PC-3 (cell line): ENCODE measurements around the gene VN1R5. TPM values are rescaled to one million over a fixed set of nuclear protein-coding genes. Genes with fewer than 3 reads are reported as not detected.
"Not testable (repeated sequence)": the region's sequence is repeated elsewhere in the genome, so short reads cannot be mapped to it uniquely, and the experiment has no call there.

Source experiments
- ATAC-seq: fragments of 200-7000 bp; cut with Tn5 transposase; 2 replicates; pipeline ENCODE4 v1.9.1; 2020; ENCODE audit warnings: mild to moderate bottlenecking, moderate library complexity
- Bru-seq: library from RNA; stranded (reverse); fragments of 400-500 nt; gene quantifications from one replicate; lab custom pipeline; 2021; lab: Mats Ljungman, UMichigan
- BruChase-seq, 2 experiments: library from RNA; stranded (reverse); fragments of 400-500 nt; gene quantifications; one replicate each; lab custom pipeline; 2021; lab: Mats Ljungman, UMichigan
- BruUV-seq: library from RNA; stranded (reverse); fragments of 400-500 nt; replicated peaks from 2 replicates; lab custom pipeline; 2021; lab: Mats Ljungman, UMichigan
- CTCF ChIA-PET: fragments of 300-600 bp; sonication (Branson Sonifier 250); formaldehyde crosslinking; loops from one replicate; lab custom pipeline; 2022; ENCODE audit warnings: antibody characterized with exemption; lab: Charles Lee
- POLR2A ChIA-PET: fragments of 300-600 bp; sonication (Branson Sonifier 250); formaldehyde crosslinking; loops from one replicate; lab custom pipeline; 2022; ENCODE audit warnings: antibody characterized with exemption; ENCODE audit not compliant: unreplicated experiment; lab: Charles Lee
- DNase-seq: peaks from one replicate; pipeline ENCODE4 v3.0.0-alpha.2; 2015
- H2AFZ ChIP-seq: fragments of 300-600 bp; sonication (generic); 2 replicates; pipeline ENCODE4 v1.6.0; 2016; ENCODE audit warnings: antibody characterized with exemption, low read length
- H3F3A ChIP-seq: fragments of 300-600 bp; sonication (generic); one replicate; pipeline ENCODE4 v1.6.0; 2017; ENCODE audit warnings: antibody characterized with exemption, low read length, control low read depth, mild to moderate bottlenecking; ENCODE audit not compliant: unreplicated experiment
- H3K27ac ChIP-seq: fragments of 300-600 bp; sonication (generic); 2 replicates; pipeline ENCODE4 v1.5.1; 2016; ENCODE audit warnings: mild to moderate bottlenecking, low read length
- H3K27me3 ChIP-seq: fragments of 300-600 bp; sonication (generic); 2 replicates; pipeline ENCODE4 v1.6.1; 2016; ENCODE audit warnings: low read length, mixed read lengths
- H3K36me3 ChIP-seq: fragments of 300-600 bp; sonication (generic); 2 replicates; pipeline ENCODE4 v1.6.1; 2016; ENCODE audit warnings: low read depth, mixed run types, low read length, mixed read lengths
- H3K4me1 ChIP-seq: fragments of 300-600 bp; sonication (generic); 2 replicates; pipeline ENCODE4 v1.5.1; 2016; ENCODE audit warnings: low read length; ENCODE audit not compliant: insufficient read depth
- H3K4me2 ChIP-seq: fragments of 300-600 bp; sonication (generic); 2 replicates; pipeline ENCODE4 v1.6.0; 2016; ENCODE audit warnings: low read length
- H3K4me3 ChIP-seq: fragments of 300-600 bp; sonication (generic); 2 replicates; pipeline ENCODE4 v1.5.1; 2016; ENCODE audit warnings: mild to moderate bottlenecking, low read length, mixed read lengths
- H3K79me2 ChIP-seq: fragments of 300-600 bp; sonication (generic); 2 replicates; pipeline ENCODE4 v1.6.1; 2017; ENCODE audit warnings: low read length, mixed read lengths
- H3K9ac ChIP-seq: fragments of 300-600 bp; sonication (generic); 2 replicates; pipeline ENCODE4 v1.6.0; 2016; ENCODE audit warnings: mild to moderate bottlenecking, low read length
- H3K9me2 ChIP-seq: fragments of 300-600 bp; sonication (generic); replicated peaks from 2 replicates; pipeline ENCODE4 v1.6.1; 2016; ENCODE audit warnings: mixed run types, low read length, mixed read lengths
- H3K9me3 ChIP-seq: fragments of 300-600 bp; sonication (generic); 2 replicates; pipeline ENCODE4 v1.6.1; 2016; ENCODE audit warnings: low read length, mixed read lengths
- H4K20me1 ChIP-seq: fragments of 300-600 bp; sonication (generic); 2 replicates; pipeline ENCODE4 v1.6.1; 2016; ENCODE audit warnings: low read length, mixed read lengths
- EZH2 ChIP-seq: fragments of 300-600 bp; sonication (generic); IDR thresholded peaks from one replicate; pipeline ENCODE4 v1.6.1; 2017; ENCODE audit warnings: antibody characterized with exemption, mild to moderate bottlenecking, low read length; ENCODE audit not compliant: unreplicated experiment
- EZH2phosphoT487 ChIP-seq: fragments of 300-600 bp; sonication (generic); IDR thresholded peaks from 2 replicates; pipeline ENCODE4 v1.6.1; 2018; ENCODE audit warnings: mild to moderate bottlenecking, antibody characterized with exemption, low read length, borderline replicate concordance
- intact Hi-C: fragments of 100-400 bp; cut with micrococcal nuclease; formaldehyde crosslinking; loops from 2 replicates; pipeline ENCODE4 v1.9.0; 2023
- long read RNA-seq: library from polyadenylated mRNA; unstranded; transcript quantifications from one replicate; pipeline ENCODE4 v2.0.0, GENCODE V29; 2021; ENCODE audit not compliant: unreplicated experiment
- total RNA-seq: library from RNA; depleted of rRNA; stranded (reverse); fragments of >200 nt; gene quantifications from 2 replicates; pipeline ENCODE4 v1.2.3, GENCODE V29; 2014; rRNA removed
- TF ChIP-seq, protein P1 (sequence below): fragments of 300-600 bp; sonication (generic); conservative IDR thresholded peaks from 2 replicates; pipeline ENCODE4 v1.5.1; 2017; ENCODE audit warnings: antibody characterized with exemption, low read depth, mild to moderate bottlenecking, low read length

VN1R5 gene
- total RNA-seq (not detected in 2 replicates), Bru-seq, nascent RNA (not detected), BruChase-seq, experiment 1, labeled RNA remaining after a 6-hour chase (not detected), BruChase-seq, experiment 2, labeled RNA remaining after a 2-hour chase (not detected)
- long read RNA-seq = 0 reads

GRCh38 chr1:247255772-247256171 is at the start of gene VN1R5:
VN1R5 (plus strand) TSS chr1:247256072.
- intact Hi-C loops = loop anchor here (5.0 kb wide), 1 partner anchor 43 kb away; no protein-coding TSS in a partner anchor

GRCh38 chr1:247209396-247209795 is 46.5 kb upstream of the VN1R5 start:
- DNase-seq (peak; percentile 43), ATAC-seq (no peak)
- Histone ChIP-seq H3K4me3 (peak overlapping the region; percentile 79), H3K9ac (peak overlapping the region; percentile 84), H2AFZ (no peak overlapping the region), H3K79me2 (peaks cover 63% of the 10 kb centered on the region), H3K9me2 (no peaks in the 10 kb centered on the region), H3K9me3 (no peaks in the 10 kb centered on the region), H3K4me2 (peak overlapping the region; percentile 88), H3K27me3 (no peaks in the 10 kb centered on the region), H3F3A (no peaks in the 10 kb centered on the region), H3K36me3 (peaks cover 27% of the 10 kb centered on the region), H4K20me1 (peaks cover 25% of the 10 kb centered on the region), H3K4me1 (peaks cover 19% of the 10 kb centered on the region), H3K27ac (no peak overlapping the region)
- ChIA-PET CTCF (no interaction called here), POLR2A (no interaction called here)
- TF ChIP-seq, protein P1, sequence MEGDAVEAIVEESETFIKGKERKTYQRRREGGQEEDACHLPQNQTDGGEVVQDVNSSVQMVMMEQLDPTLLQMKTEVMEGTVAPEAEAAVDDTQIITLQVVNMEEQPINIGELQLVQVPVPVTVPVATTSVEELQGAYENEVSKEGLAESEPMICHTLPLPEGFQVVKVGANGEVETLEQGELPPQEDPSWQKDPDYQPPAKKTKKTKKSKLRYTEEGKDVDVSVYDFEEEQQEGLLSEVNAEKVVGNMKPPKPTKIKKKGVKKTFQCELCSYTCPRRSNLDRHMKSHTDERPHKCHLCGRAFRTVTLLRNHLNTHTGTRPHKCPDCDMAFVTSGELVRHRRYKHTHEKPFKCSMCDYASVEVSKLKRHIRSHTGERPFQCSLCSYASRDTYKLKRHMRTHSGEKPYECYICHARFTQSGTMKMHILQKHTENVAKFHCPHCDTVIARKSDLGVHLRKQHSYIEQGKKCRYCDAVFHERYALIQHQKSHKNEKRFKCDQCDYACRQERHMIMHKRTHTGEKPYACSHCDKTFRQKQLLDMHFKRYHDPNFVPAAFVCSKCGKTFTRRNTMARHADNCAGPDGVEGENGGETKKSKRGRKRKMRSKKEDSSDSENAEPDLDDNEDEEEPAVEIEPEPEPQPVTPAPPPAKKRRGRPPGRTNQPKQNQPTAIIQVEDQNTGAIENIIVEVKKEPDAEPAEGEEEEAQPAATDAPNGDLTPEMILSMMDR = no peak
- no peak for TF ChIP-seq EZH2phosphoT487
- no TSS peak for BruUV-seq
- intact Hi-C loops = loop anchor here (1.0 kb wide), 1 partner anchor 122 kb away; the partner anchor contains the start of gene ZNF496

More at GRCh38 chr1:247255772-247256171, at the start of gene VN1R5:
- DNase-seq, H3K36me3 ChIP-seq, H3K9me2 ChIP-seq, POLR2A ChIA-PET, H3K27ac ChIP-seq, H2AFZ ChIP-seq, H3K4me1 ChIP-seq, H3K4me3 ChIP-seq, CTCF ChIA-PET, H3F3A ChIP-seq, H3K79me2 ChIP-seq, H3K9me3 ChIP-seq, H3K9ac ChIP-seq, H3K27me3 ChIP-seq, H4K20me1 ChIP-seq, H3K4me2 ChIP-seq, BruUV-seq, ATAC-seq: not testable (repeated sequence)

- Histone ChIP-seq H2AFZ (peak overlapping the region; percentile 81), H3K4me3 (peak overlapping the region; percentile 79), H3F3A (no peaks in the 10 kb centered on the region), H3K36me3 (peaks cover 25% of the 10 kb centered on the region), H3K9me2 (no peaks in the 10 kb centered on the region), H3K79me2 (peaks cover 56% of the 10 kb centered on the region), H4K20me1 (peaks cover 25% of the 10 kb centered on the region), H3K9me3 (no peaks in the 10 kb centered on the region), H3K27me3 (no peaks in the 10 kb centered on the region), H3K4me2 (peak overlapping the region; percentile 88), H3K27ac (peak overlapping the region; percentile 40; the same call in 1 of the 2 replicates), H3K4me1 (peaks cover 19% of the 10 kb centered on the region), H3K9ac (peak overlapping the region; percentile 84)
- POLR2A ChIA-PET = no interaction called here
- BruUV-seq = no TSS peak
- ATAC-seq (peak; percentile 9), DNase-seq (no peak)
- CTCF ChIA-PET = interaction anchor here (0.6 kb wide), 1 partner anchor 171 kb away, joined by 4 read pairs; no protein-coding TSS in a partner anchor
- intact Hi-C loops = loop anchor here (1.0 to 5.0 kb wide), 2 partner anchors 47 to 106 kb away; partner anchors contain the start of gene VN1R5
- TF ChIP-seq EZH2 = no peak
- TF ChIP-seq, protein P1 = no peak
These were observed 45.9 kb upstream of the VN1R5 start for GRCh38 chr1:247210062-247210375.
